NK-92 (cell line): ENCODE data around the gene ALPK1.
"Not testable (repeated sequence)": the region's sequence is repeated elsewhere in the genome, so short reads cannot be mapped to it uniquely, and the experiment has no call there.

ENCODE experiments used
- DNase-seq: peaks from one replicate; lab custom pipeline; 2025; ENCODE audit not compliant: unreplicated experiment; lab: John Stamatoyannopoulos, UW

The ALPK1 gene

DNA sequence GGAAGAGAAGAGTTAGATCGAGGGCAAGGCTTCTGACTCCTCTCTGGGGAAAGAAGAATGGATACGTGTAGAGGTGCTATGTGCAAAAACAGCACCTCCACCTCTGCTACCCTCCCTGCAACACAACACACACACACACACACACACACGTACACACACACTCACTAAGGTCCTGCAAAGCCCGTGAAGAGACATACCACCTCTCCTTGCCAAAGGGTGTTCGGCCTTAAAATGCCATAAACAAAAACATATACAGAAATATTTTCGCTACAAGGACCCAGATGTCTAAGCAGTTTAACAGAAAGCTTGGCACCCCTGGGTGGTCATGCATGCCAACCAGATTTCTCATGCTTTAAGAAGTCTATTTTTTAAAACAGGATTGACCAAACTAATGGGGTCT, 13.0 kb upstream of the ALPK1 start:
- no peak for DNase-seq

DNA sequence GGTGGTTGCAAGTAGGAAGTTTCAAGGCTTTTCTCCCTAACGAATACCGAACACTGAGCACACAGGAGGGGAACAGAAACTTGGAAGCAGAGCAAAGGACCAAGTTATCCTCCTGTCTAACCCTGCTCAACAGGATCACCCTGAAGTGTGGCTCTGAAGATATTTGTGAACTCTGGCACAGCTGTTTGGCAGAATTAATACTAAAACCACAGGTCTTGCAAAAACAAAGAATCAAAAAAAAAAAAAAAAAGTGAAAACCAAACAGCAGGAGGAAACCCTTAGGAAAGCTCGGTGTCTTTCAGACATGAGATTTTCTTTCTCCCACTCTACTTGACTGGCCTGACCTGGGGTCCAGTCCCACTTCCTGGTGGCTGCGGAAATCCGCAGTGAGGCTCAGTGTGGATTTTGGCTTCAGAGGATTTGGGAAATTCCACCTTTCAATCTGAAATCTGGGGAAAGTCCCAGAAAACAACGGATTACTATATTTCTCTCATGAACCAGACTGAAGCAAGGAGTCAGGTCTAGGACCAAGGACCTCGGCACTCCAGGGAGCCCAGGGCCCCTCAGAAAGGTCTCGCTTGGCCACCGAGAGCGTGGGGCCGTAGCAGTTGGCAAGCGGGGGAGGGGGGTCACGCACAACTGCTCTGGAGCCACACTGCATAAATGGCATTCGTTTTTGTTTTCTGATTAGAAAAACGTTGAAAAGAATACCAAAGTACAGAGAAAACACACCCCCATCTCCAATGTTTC, 12.3 kb upstream of the ALPK1 start:
- no peak for DNase-seq

DNA sequence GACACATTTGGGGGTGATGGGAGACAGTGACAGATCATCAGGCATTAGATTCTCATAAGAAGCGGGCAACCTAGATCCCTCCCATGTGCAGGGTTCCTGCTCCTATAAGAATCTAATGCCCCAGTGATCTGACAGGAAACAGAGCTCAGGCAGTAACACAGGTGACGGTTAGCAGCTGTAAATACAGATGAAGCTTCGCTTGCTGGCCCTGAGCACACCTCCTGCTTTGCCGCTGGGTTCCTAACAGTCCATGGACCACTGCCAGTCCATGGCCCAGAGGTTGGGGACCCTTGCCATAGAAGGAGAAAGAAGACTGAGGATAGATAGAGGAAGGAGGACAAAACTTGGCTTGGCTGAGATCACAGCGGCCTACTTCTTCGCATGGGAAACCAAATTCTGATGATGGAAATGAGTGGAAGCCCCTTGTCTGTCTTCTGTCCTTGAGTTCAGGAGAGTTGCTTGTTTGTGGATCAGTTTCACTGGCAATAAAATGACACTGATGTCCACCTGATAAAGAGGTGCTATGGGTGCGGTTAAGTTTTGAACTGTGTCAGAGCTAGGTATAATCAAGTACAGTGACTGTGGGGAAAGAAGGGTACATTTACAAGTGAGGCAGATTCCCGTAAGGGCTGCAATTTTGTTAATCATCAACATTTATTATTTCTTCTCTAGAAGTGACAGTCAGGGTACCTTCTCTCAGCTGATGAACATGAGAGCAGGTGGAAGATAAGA, 9.7 kb upstream of the ALPK1 start:
- no peak for DNase-seq

DNA sequence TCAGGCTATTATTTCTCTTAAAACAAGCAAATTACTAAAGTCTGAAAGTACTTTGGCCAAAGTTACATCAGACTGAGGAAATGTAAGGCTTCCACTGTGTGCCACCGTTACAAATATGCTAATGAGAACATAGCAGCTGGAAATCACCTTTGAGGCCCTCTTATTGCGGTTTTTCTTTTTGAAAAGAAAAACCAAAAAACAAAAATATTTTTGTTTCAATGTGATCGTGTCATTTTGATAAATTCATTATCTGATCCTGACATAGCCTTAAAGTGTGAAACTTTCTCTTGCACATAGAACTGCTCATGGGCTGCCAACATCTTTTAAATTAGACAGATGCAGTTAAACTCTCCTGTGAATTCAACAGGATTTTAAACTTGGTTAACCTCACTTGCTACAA, 8.7 kb upstream of the ALPK1 start:
- no peak for DNase-seq

DNA sequence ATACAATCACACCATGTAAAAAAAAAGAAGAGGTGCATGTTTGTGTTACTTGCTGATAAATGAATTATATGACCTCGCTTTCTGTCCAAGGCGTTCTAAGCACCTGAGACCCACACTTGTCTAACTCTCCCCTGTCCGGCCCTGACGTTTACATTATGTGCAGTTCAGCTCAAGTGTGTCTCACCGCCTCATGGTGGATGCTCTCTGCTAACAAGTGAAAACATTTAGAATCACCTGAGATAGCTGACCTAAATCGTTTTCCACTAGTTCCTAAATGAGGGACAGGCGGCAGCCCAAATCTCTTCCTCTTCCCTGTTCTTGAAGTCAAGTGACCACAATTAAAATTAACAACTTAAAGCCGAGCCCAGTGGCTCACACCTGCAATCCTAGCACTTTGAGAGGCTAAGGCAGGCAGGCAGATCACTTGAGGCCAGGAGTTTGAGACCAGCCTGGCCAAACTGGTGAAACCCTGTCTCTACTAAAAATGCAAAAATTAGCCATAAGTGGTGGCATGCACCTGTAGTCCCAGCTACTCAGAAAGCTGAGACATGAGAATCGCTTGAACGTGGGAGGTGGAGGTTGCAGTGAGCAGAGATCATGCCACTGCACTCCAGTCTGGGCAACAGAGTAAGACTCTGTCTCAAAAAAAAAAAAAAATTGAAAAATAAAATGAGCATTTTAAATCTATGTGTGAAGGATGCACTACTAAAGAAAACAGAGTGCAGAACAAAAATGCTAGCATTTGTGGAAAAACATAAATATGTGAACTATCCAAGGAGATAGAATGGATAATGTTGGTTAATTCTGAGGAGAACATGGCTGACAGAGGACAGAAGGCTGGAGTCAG, 7.5 kb upstream of the ALPK1 start:
- no peak for DNase-seq

DNA sequence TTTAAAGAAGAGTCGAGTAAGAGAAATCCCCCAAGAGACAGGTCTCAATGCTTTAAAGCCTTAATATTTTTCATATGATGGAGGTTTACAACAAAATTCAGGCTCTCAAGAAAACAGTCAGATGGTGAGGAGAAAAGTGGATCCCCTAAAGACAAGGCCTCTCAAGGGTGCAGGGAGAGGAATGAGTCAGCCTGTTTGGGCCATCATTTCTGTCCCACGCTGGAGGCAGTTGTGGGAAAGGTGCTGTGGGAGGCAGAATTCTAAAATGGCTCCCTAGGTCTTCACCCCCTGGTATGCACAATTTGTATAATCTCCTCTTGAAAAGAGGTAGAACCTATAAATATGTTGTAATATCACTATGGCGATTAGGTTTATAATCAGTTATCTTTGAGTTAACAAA, 6.8 kb upstream of the ALPK1 start:
- no peak for DNase-seq

DNA sequence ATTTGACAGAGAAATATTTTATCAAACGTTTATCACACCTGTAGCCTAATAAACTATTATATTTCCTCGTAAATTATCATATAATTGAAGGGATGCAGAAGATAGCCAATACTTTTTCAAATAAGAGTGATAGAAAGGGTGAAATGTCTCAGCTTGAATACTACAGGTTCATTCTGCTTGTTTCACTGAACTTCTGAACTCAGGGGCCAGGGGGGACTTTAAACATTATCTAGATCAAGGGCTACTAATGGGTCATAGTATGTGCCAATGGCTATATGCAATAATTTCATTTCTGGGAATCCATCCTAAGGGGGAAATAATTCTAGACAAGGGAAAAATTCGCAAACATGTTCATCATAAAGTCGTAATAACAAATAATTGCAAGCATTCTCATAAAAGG, 2.6 kb downstream of the ALPK1 start:
- DNase-seq = no peak

DNA sequence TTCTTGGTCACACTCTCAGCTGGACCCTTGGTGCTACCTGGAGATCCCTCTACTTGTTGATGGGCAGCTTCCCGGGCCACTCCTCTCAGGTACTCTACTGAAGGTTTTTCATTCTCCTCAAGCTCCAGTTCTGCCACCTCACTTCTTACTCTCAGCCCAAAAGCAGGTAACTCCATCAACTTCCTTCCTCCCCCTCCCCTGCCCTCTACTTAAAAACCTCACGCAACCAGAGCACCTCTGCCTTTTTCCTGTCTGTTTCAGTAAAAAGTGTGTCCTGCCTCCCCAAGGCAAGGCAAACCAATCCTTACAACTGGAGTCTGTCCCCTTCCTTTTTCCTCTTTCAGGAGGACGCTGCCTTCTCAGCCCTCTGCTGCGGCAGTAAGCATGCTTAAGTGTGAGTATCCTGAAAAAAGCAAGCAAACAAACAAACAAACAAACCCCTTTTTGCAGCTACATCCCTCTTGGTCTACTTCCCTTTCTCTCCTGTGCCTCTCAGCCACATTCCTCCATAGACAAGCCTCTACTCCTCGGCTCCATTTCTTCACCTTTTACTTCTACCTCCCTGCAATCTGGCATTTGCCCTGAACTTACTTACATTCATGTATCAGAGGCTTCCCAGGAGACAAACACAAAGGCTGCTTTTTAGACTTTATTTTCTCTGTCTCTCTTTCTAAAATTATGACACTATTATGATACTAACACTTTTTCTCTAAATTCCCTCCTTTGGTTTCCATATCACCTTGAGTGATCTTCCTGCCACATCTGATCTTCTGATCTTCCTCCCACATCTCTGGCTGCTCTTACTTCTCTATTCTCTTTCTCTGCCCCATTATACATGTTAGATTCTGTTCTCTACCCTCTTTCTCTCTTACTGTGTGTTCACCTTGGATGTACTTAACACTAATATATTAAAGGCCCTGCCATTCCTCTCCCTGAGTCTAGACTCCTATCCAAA, 5.4 kb downstream of the ALPK1 start:
- DNase-seq = no peak

DNA sequence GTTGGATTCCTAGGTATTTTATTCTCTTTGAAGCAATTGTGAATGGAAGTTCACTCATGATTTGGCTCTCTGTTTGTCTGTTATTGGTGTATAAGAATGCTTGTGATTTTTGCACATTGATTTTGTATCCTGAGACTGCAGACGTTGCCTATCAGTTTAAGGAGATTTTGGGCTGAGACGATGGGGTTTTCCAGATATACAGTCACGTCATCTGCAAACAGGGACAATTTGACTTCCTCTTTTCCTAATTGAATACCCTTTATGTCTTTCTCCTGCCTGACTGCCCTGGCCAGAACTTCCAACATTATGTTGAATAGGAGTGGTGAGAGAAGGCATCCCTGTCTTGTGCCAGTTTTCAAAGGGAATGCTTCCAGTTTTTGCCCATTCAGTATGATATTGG, 8.3 kb downstream of the ALPK1 start:
- DNase-seq = not testable (repeated sequence)

DNA sequence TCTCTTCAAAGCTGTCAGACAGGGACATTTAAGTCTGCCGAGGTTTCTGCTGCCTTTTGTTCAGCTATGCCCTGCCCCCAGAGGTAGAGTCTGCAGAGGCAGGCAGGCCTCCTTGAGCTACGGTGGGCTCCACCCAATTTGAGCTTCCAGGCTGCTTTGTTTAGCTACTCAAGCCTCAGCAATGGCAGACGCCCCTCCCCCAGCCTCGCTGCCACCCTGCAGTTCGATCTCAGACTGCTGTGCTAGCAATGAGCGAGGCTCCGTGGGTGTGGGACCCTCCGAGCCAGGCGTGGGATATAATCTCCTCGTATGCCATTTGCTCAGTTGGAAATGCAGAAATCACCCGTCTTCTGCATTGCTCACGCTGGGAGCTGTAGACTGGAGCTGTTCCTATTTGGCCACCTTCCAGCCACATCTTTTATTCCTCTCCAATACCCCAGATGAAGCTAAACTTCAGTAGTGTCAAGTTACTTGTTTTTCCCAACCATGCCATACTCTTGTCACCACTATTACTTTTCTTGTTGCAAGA, 12.2 kb downstream of the ALPK1 start:
- DNase-seq = not testable (repeated sequence)

DNA sequence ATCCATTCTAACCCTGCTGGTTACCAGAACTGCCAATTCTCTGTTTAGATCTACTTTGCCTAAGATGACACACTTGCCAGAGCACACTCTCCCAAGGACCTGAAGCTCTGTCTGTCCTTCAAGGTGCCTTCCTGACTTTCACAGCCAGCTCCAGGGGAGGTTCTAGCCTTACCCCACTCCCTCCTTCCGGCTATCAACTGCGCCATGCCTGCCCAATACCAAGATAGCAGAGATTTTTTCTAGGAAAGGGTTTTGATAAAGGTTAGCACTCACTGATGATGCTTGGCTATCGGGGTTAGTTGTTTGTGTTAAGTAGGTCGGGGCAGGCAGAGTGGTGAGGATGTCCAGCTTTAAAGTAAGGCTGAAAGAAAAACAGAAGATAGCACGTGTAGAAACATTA, 14.3 kb downstream of the ALPK1 start:
- DNase-seq = no peak

DNA sequence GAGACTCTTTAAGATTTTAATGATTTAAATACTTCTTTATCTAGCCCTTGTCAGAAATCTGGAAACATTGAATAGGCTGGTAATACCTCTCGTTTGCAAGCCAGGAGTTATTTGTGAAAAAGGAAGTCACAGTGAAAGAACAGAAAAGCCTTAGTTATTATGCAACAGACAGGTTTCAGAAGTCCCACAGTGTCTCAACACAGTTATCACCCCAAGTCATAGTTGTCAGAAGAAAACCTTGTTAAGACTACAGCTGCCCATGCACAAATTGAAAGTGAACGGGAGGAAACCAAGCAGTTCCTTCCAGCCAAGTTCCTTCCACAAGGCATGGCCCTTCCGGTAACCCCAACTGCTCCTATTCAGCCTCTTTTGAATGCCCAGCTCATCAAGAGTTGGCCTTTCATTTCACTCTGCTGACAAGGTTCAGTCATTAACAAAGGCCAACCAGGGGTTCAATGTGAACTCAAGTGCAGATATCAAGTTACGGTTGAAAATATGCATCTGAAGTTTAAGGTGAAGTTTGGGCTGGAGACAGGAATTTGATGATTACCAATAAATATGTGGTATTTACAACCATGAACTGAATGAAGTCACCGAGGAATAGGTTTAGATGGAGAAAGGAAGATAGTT, 15.6 kb downstream of the ALPK1 start:
- no peak for DNase-seq

DNA sequence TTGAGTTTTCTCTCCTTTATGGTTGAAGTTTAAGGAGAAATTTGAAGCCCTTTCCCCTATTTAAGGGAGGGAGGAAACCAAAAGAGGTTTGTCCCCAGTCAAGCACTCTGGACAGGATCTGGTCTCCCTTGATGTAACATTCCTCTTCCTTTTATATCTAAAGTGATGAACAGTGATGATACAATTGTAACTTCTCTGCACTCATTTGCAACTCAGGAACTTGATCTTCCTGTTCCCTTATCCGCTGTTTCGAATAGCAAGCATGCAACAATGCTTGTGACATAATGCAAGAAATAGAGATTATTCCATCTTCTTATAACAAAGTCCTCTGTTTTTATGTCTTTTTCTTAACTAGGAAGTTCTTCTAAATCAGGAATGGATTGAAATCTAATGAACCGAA, 18.3 kb downstream of the ALPK1 start:
- DNase-seq = no peak

DNA sequence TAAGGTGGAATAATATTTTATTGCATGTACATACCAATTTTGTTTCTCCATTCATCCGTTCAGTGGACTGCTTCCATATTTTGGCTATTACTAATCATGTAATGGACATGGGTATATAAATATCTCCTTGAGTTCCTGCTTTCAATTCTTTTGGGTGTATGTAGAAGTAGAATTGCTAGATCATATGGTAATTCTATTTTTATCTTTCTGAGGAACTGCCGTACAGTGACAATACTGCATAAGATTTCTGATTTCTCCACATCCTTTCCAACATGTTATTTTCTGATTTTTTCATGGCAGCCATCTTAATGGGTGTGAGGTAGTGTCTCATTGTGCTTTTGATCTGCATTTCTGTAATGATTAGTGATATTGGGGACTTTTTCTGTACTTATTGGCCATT, 19.2 kb downstream of the ALPK1 start:
- DNase-seq = no peak

DNA sequence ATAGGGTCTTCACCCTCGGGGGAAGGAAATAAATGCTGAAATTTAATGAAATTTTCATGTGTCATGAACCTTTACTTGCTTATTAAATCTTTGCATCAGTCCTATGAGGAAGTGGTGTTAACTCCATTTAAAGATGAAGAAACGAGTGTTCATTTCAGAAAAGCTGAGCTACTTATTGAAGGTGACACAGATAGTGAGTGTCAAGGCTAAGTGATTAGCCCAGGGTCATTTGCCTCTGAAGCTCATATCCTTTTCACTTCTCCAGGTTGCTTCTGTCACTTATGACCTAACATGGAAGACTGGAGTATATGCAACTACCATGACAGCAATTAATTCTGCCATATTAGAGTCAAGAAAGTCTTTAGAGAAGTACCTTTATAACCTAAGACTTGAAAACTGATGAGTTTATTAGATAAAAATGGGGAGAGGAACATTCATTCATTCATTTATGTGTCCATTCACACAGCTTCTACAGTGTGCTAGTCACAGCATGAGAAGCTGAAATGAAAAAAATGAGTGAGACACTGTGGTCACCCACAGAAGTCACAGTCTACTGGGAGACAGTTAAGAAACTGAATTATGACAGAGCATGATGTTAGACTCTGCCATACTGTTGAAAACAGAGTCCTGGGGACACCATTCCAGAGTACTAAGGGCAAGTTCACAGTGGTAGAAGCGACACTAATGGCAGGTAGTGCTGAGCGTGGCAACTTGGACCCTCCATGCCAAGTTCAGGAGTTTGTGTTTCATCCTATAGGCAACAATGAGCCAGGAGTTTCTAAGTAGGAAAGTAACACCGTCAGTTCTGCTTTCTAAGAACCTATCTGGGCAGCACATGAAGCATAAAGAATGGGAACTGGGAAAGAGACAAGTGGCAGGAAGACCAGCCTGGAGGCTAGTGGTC, 21.3 kb downstream of the ALPK1 start:
- no peak for DNase-seq

DNA sequence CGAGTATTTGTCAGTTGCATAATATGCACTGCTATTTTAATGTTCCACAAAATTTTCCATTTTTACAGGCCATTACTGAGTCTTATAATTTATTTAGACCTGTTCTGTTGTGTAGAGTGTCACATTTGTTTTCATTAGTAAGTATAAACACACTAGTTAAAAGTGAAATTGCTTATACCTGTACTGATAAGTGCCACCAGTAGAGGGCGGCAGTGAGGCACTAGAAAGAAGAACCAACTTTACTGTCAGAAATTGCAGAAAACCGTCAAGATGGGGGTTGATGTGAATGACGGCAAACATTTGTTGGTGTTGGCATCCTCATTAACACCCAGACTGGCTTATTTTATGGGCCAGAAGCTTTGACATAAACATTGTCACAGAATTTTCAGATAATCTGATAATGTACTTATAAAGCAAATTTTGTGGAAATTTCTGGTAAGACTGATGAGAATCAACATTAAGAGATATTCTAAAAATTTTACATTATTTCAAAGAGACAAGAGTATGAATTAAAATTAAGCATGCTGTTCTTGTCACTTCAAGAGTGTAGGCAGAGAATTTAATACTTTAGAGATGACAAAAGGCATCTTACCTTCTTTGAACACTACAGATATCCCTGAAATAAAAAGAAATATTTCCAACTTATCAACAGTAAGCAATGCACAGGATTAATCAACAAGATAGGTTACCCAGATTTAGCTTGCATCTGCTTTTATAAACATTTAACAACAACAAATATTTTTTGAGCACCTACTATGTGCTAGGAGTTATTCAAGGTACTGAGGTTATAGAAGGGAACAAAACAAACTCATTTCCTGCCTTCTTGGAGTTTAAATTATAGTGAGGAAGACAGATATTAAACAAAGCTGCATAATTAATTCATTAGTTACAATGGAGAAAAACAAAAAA, 24.9 kb downstream of the ALPK1 start:
- no peak for DNase-seq

DNA sequence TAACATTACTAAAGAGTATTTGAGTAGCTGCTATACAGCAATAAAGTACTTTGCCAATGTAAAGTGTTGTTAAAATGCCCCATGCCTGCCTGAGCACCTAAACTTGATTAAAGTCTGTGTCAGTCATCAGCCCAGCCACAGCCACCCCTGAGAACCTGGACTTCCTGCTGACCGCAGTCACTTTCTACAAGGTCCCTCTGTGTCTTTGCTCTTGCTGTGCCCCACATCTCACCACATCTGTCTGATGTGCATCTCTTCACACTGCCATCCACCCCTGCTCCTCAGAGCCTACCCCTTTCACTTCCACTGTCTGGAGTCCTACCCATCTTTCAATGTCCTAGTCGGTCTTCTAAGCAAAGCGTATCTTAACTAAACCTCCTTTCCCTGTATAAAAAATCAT, 25.7 kb downstream of the ALPK1 start:
- DNase-seq = no peak

DNA sequence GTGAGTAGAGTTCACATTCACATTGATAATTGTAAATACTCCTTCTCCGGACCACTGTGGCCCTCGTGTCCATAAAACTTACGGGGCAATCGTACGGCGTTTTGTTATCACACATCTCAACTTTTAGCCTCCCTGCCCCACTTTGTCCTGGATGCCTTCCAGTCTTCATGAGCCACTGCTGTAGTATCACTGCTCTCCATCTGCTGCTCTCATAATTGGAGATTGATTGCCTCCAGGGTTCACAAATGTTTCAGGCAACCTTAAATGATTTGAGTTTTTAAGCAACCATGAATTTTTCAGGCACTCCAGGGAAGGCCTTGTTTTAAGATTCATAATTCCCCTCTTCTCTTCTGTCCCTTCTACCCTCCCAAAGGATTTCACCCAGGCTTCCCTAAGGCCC, 28.4 kb downstream of the ALPK1 start:
- DNase-seq = no peak
